HG03135 (cell line): ENCODE data around the gene SLC9C1.
A peak's percentile ranks its signal among the peaks of the same experiment; 100 is the strongest.

ENCODE experiments used
- ATAC-seq: cut with Tn5 transposase; IDR thresholded peaks from one replicate; pipeline ENCODE4 v1.9.1; 2021; ENCODE audit warnings: mild to moderate bottlenecking, moderate library complexity; ENCODE audit not compliant: unreplicated experiment

SLC9C1 gene

DNA sequence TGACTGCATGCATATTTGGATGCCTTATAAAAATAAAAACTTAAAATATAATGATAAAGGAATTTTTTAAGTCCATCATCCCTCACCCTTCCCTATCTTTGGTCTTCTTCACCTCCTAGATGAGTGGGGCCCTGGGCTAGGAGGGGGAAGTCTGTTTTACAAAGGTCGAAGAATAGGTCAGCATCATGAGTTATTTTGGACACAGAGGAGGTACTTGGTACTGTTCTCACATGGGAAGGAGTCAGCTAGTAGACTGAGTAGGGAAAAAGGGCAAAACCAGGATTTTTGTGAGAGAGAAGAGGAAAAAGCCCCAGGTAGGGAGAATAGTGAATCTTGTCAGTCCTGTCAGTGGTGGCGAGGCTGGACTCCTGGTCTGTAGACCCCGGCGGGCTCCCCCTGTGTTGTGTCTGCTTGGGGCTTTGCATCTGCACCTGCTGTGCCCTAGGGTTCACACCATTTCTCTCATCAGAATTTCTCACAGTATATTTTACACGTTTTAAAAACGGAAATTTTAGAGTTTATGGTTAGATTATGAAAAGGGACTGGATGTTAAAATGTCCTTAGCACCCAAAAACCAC is 178.1 kb downstream of the SLC9C1 start:
- no peak for ATAC-seq

- peak; percentile 27 for ATAC-seq
These were observed 178.8 kb downstream of the SLC9C1 start for GRCh38 chr3:112115161-112115739.

GRCh38 chr3:112114576-112115160 is 179.3 kb downstream of the SLC9C1 start:
- ATAC-seq: no peak

DNA sequence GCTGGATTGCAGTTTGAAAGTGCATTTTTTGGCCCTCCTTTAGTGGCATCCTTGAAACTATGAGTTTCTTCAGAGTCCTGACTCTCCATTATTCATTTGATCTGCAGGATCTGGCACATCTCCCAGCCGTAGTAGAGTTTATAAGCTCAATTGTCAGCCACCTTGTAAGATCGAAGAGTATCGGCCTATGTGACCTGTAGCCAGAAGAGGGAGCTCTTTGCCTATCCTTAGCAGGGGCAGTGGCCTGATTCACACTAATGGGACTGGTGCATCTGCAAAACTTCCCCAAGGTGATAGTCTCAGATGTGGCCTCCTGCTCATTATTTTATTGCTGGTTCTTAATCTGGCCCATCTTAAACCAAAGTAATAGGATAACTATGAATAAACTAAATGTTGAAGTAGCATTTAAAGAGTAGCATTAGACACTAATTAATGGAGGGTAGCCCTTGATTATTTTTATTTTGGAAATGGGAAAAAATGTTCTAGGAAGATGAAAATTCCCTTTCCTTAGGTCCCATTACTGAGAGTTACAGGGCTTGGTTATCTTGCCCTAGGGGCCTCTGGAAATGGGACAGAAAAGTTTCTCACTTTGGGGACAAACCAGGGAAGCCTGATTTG is 182.1 kb downstream of the SLC9C1 start:
- ATAC-seq: peak; percentile 51

DNA sequence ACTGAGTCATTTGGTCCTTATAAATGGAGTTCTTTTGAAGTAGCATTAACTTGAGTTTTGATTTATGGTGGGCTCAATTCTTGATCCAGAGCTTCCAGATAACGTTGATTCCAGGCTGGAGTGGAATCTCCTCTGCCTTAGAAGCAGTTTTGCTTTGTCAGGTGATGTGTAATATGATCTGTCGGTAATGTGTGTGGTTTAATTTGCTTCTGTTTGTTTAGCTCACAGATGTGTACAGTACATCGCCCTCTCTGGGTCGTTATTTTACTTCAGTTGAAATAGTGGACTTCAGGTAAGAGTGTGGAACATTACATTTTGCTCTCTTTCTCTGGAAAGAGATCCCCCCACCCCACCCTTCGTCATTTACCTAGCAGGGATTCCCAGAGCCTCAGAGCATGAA is 184.7 kb downstream of the SLC9C1 start:
- no peak for ATAC-seq

DNA sequence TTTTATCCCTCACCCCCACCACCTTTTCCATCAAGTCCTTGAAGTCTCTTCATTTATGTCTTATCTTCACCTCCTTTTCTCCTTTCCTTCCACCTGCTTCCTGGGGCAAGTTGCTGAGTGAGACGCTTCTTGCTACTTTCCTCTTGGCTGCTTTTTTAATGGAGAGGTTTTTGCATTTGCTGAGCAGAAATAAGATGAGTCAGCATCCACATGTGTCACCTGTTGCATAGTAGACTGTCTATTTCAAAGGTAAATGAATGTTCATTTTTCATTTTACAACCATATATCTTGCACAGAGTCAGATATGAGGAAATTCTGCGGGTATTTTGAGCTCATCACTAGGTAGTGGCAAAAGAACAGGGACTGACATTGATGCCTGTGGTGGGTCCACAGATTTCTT is 189.2 kb downstream of the SLC9C1 start:
- ATAC-seq: no peak

GRCh38 chr3:112101916-112102315 is 192.1 kb downstream of the SLC9C1 start:
- no peak for ATAC-seq

GRCh38 chr3:112097378-112097777 is 196.6 kb downstream of the SLC9C1 start:
- no peak for ATAC-seq

DNA sequence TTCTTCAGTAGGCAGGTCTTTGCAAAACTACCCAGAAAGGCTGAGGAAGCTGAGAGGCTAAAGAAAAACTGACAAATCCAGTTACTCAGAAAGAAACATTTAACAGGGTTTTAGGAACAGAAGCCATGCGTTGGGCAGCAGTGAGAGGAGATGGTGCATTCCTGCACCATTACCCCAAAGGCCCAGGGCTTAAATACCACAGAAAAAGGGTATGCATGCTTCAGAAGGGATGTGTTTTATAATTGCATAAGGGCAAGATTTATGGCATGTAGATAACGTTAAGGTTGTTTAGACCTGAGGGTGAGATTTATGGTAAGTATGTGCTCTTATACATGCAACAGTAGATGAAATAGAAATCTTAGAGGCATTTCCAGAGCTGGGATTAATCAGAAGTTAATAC is 197.8 kb downstream of the SLC9C1 start:
- ATAC-seq: no peak

DNA sequence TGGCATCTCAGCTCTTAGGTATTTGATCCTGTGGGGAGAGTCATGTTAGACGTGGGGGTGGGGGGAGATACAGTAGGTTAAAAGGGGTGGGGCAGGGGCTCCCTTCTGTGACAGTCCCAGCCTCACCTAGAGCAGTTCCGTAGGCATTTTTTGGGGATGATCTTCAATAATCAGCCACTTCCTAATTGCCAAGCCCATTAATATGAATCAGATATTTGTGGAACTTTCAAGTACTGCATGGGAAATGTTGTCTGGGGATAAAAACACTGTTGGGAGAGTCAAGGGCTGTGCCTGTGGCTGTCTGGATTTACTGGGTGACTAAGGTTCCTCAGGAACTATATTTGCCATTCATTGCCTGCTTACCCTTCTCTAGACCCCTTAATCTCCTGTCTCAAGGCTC is 198.3 kb downstream of the SLC9C1 start:
- no peak for ATAC-seq

DNA sequence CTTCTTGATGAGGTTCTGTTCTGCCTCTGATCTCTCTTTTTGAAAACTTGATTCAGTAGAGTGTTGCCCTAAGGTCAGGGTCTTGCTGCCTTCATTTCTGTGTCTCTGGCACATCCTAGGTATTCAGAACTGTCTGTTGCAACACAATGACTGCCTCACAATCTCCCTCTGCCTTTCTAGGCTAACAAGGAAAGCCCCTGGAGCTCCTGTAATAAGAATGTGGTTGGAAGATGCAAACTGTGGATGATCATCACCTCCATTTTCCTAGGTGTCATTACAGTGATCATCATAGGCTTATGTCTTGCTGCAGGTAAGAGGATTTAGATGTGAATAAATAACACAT is 200.9 kb downstream of the SLC9C1 start:
- ATAC-seq: no peak

DNA sequence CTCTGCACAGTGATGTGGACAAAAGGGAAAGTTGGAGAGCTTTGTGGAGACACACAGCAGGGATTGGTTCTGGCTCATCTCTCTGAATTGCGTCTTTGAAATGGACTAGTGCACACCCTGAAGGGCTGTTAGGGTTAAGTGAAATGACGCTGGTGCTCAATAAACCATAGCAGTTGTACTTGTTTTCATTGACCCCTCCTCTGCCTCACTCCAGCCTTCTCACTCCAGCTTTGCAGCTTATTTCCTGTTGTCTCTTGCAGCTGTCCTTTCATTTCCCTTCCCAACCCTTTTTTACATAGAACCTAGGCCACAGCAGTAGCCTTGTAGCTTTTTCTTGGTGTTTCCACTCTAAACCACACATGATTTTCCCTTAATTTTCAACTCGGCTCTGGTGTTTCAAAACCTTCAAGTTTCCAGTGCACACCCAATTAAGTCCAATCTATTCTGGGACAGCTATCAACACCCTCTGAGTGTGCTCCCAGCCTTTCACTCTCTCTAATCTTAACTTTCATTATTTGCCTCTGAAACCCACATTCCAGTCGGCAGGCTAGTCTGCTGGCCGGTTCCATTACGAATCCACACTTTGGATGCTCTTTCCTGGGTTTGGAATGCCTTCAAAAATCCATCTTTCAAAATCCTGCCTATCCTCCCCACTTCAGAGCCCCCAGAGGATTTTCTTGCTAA is 201.4 kb downstream of the SLC9C1 start:
- ATAC-seq: no peak

DNA sequence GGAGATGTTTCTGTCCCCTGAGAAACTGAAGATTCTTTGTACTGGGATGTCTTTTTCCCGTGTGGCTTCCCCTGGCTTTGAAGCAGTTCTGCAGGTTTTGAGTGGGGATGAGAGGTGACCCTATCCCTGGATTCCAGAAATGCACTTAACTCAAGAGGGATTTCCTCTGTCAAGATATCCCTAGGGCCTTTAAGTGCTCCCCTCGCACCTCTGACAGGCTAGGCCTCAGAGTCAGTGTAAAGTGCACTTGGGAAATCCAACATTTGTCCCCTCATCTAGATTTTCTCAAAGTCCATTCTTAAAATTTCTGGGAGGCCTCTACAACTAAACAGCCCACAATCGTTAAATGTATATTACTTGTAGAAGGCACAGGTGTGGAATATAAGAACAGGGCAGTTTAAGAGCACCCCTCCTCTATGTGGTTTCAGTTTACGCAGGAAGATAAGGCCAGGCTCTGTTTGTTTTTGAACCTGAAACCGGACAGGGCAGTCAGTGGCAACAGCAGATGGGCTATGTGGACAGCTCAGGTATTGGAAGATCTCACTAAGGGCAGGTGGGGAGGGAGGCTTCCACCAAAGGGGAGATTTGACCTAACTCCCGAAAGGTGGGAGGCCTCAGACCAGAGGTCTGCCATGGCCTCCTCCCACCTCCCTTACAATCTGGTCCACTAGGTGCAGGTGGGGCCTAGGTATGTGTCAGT is 203.0 kb downstream of the SLC9C1 start:
- ATAC-seq: no peak
